Measurements from ENCODE around the gene DIRAS3.

DNA sequence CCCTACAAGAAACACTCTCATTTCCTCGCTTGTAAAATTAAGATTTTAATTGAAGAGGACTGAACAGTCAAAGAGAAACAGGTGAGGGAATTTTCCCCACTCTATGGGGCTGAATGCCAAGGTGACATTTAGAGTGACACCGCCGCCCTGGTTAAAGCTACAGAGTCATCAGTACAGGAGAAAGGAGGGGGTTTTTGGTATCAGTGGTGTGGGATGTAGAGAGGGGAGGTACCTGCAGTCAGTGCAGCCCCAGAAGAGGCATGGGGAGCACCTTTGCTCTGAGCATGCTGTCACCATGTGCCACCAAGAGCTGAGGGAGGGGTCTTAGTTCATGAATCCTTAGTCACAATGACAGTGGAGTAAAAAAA is 2.8 kb downstream of the DIRAS3 start:
- TF ChIP-seq, protein P1, sequence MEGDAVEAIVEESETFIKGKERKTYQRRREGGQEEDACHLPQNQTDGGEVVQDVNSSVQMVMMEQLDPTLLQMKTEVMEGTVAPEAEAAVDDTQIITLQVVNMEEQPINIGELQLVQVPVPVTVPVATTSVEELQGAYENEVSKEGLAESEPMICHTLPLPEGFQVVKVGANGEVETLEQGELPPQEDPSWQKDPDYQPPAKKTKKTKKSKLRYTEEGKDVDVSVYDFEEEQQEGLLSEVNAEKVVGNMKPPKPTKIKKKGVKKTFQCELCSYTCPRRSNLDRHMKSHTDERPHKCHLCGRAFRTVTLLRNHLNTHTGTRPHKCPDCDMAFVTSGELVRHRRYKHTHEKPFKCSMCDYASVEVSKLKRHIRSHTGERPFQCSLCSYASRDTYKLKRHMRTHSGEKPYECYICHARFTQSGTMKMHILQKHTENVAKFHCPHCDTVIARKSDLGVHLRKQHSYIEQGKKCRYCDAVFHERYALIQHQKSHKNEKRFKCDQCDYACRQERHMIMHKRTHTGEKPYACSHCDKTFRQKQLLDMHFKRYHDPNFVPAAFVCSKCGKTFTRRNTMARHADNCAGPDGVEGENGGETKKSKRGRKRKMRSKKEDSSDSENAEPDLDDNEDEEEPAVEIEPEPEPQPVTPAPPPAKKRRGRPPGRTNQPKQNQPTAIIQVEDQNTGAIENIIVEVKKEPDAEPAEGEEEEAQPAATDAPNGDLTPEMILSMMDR (IDR thresholded peaks at IDR 0.05): no peak
- TF ChIP-seq EZH2phosphoT487 (IDR thresholded peaks at IDR 0.05): no peak
- TF ChIP-seq EZH2 (IDR thresholded peaks at IDR 0.05): no peak

All from neural progenitor cell (in vitro differentiated cells).